ENCODE results near the gene OR51V1.
"Not testable (repeated sequence)": the region's sequence is repeated elsewhere in the genome, so short reads cannot be mapped to it uniquely, and the experiment has no call there.

OR51V1 gene

GRCh38 chr11:5161045-5161444 is 39.4 kb downstream of the OR51V1 start:
- not testable (repeated sequence) for DNase-seq

- not testable (repeated sequence) for DNase-seq
Measured at GRCh38 chr11:5160217-5160616, 40.3 kb downstream of the OR51V1 start.

GRCh38 chr11:5159806-5160205 is 40.7 kb downstream of the OR51V1 start:
- DNase-seq, result no peak

GRCh38 chr11:5154657-5155056 is 45.8 kb downstream of the OR51V1 start, which contains the start of gene OR52A1:
Gene OR52A1 (minus strand): TSS chr11:5154757. CDS start chr11:5152369, 2,388 bp downstream.
- no peak for DNase-seq

GRCh38 chr11:5153574-5154431 is 46.7 kb downstream of the OR51V1 start:
- DNase-seq, result no peak

- DNase-seq, result no peak
Measured at GRCh38 chr11:5151713-5152153, 48.7 kb downstream of the OR51V1 start.
